OCI-LY1 (cell line): ENCODE data around the gene CAT.

Experiments used
- H2AFZ ChIP-seq: fragments of 200-600 bp; sonication (generic), shearing (Covaris generic); 2 replicates; pipeline ENCODE4 v1.6.0; 2014; ENCODE audit warnings: antibody characterized with exemption, mild to moderate bottlenecking, low read length
- H3F3A ChIP-seq: fragments of 200-600 bp; sonication (generic), shearing (Covaris generic); 2 replicates; pipeline ENCODE4 v1.6.0; 2014; ENCODE audit warnings: mild to moderate bottlenecking, antibody characterized with exemption, low read length, moderate library complexity; ENCODE audit not compliant: insufficient read depth
- H3K27ac ChIP-seq: fragments of 200-600 bp; sonication (generic); 2 replicates; pipeline ENCODE4 v1.5.1; 2014; ENCODE audit warnings: low read length, mixed run types, mild to moderate bottlenecking, low read depth; ENCODE audit not compliant: poor library complexity, severe bottlenecking
- H3K27me3 ChIP-seq: fragments of 200-600 bp; sonication (generic); 2 replicates; pipeline ENCODE4 v1.6.0; 2014; ENCODE audit warnings: antibody characterized with exemption, mild to moderate bottlenecking, low read length, moderate library complexity; ENCODE audit not compliant: insufficient read depth
- H3K36me3 ChIP-seq: fragments of 200-600 bp; sonication (generic); 2 replicates; pipeline ENCODE4 v1.6.1; 2014; ENCODE audit warnings: mild to moderate bottlenecking, antibody characterized with exemption, low read length, moderate library complexity, mixed read lengths; ENCODE audit not compliant: insufficient read depth
- H3K4me1 ChIP-seq: fragments of 200-600 bp; sonication (generic); 2 replicates; pipeline ENCODE4 v1.5.1; 2014; ENCODE audit warnings: mild to moderate bottlenecking, low read length, moderate library complexity; ENCODE audit not compliant: insufficient read depth, severe bottlenecking
- H3K4me2 ChIP-seq: fragments of 200-600 bp; sonication (generic), shearing (Covaris generic); 2 replicates; pipeline ENCODE4 v1.6.1; 2014; ENCODE audit warnings: low read length
- H3K4me3 ChIP-seq: fragments of 200-600 bp; sonication (generic); 2 replicates; pipeline ENCODE4 v1.5.1; 2014; ENCODE audit warnings: low read length, low read depth, mild to moderate bottlenecking, mixed read lengths; ENCODE audit not compliant: poor library complexity, severe bottlenecking
- H3K79me2 ChIP-seq: fragments of 200-600 bp; shearing (Covaris generic); 2 replicates; pipeline ENCODE4 v1.6.1; 2016; ENCODE audit warnings: mixed run types, low read length, mixed read lengths; ENCODE audit not compliant: insufficient read depth
- H3K9ac ChIP-seq: fragments of 200-600 bp; sonication (generic), shearing (Covaris generic); 2 replicates; pipeline ENCODE4 v1.6.1; 2014; ENCODE audit warnings: mild to moderate bottlenecking, low read length, mixed read lengths
- H3K9me2 ChIP-seq: fragments of 200-600 bp; sonication (generic), shearing (Covaris generic); 2 replicates; pipeline ENCODE4 v1.6.1; 2014; ENCODE audit warnings: low read depth, mild to moderate bottlenecking, low read length, mixed read lengths
- H3K9me3 ChIP-seq: fragments of 200-600 bp; shearing (Covaris generic); 2 replicates; pipeline ENCODE4 v1.6.1; 2014; ENCODE audit warnings: low read length, mixed read lengths
- H4K20me1 ChIP-seq: fragments of 200-600 bp; sonication (generic), shearing (Covaris generic); 2 replicates; pipeline ENCODE4 v1.6.0; 2016; ENCODE audit warnings: mild to moderate bottlenecking, low read length; ENCODE audit not compliant: insufficient read depth
- CTCF ChIP-seq: fragments of 200-600 bp; sonication (generic), shearing (Covaris generic); IDR thresholded peaks from 2 replicates; pipeline ENCODE4 v1.5.1; 2017; ENCODE audit warnings: mild to moderate bottlenecking, antibody characterized with exemption, low read length, moderate library complexity, mixed read lengths
- EZH2 ChIP-seq: fragments of 200-600 bp; sonication (generic), shearing (Covaris generic); IDR thresholded peaks from 2 replicates; pipeline ENCODE4 v1.8.0; 2017; ENCODE audit warnings: borderline replicate concordance, mixed run types, mild to moderate bottlenecking, antibody characterized with exemption, low read length, moderate library complexity, mixed read lengths

Gene CAT

GRCh38 chr11:34480314-34480713 is 41.6 kb downstream of the CAT start:
- Histone ChIP-seq H2AFZ (no peak overlapping the region), H4K20me1 (no peaks in the 10 kb centered on the region), H3K79me2 (no peaks in the 10 kb centered on the region), H3K36me3 (no peaks in the 10 kb centered on the region), H3K4me3 (no peak overlapping the region), H3K27me3 (no peaks in the 10 kb centered on the region), H3K4me1 (no peaks in the 10 kb centered on the region), H3K4me2 (no peak overlapping the region), H3F3A (no peaks in the 10 kb centered on the region), H3K9me2 (no peaks in the 10 kb centered on the region), H3K27ac (no peak overlapping the region), H3K9me3 (no peaks in the 10 kb centered on the region), H3K9ac (no peak overlapping the region)
- TF ChIP-seq EZH2 = no peak
- no peak for TF ChIP-seq CTCF

- no peak for TF ChIP-seq CTCF
- no peak for TF ChIP-seq EZH2
- no peak overlapping the region for H3K4me3 ChIP-seq
- H3K36me3 ChIP-seq = no peaks in the 10 kb centered on the region
- H3K27ac ChIP-seq = no peak overlapping the region
- H3K79me2 ChIP-seq = no peaks in the 10 kb centered on the region
- no peak overlapping the region for H3K9ac ChIP-seq
- H3K9me3 ChIP-seq = no peaks in the 10 kb centered on the region
- H3K9me2 ChIP-seq = no peaks in the 10 kb centered on the region
- no peaks in the 10 kb centered on the region for H3F3A ChIP-seq
- H3K27me3 ChIP-seq = no peaks in the 10 kb centered on the region
- H2AFZ ChIP-seq = no peak overlapping the region
- H3K4me1 ChIP-seq = no peaks in the 10 kb centered on the region
- H3K4me2 ChIP-seq = no peak overlapping the region
- H4K20me1 ChIP-seq = no peaks in the 10 kb centered on the region
These were observed 42.6 kb downstream of the CAT start for GRCh38 chr11:34481307-34481706.

- H3F3A ChIP-seq = no peaks in the 10 kb centered on the region
- H3K4me2 ChIP-seq = no peak overlapping the region
- no peaks in the 10 kb centered on the region for H3K4me1 ChIP-seq
- H3K79me2 ChIP-seq = no peaks in the 10 kb centered on the region
- H3K27ac ChIP-seq = no peak overlapping the region
- H3K9me3 ChIP-seq = no peaks in the 10 kb centered on the region
- TF ChIP-seq CTCF = no peak
- TF ChIP-seq EZH2 = no peak
- no peaks in the 10 kb centered on the region for H4K20me1 ChIP-seq
- H3K27me3 ChIP-seq = no peaks in the 10 kb centered on the region
- no peak overlapping the region for H3K9ac ChIP-seq
- no peaks in the 10 kb centered on the region for H3K36me3 ChIP-seq
- no peak overlapping the region for H2AFZ ChIP-seq
- no peaks in the 10 kb centered on the region for H3K9me2 ChIP-seq
- no peak overlapping the region for H3K4me3 ChIP-seq
These were observed 44.6 kb downstream of the CAT start for GRCh38 chr11:34483106-34483874.
